Nephron (organoid): ENCODE results near the gene PLXNB3.

Experiments
- H3K27ac Mint-ChIP-seq, 3 experiments: 2 replicates each; pipeline ENCODE4 v1.8.0; 2020; ENCODE audit warnings: mixed read lengths in 3 of 3, mild to moderate bottlenecking in 2 of 3, moderate library complexity in 1 of 3
- H3K27me3 Mint-ChIP-seq: 2 replicates; pipeline ENCODE4 v1.8.0; 2021; ENCODE audit warnings: low read depth, mild to moderate bottlenecking, moderate library complexity, mixed read lengths
- H3K36me3 Mint-ChIP-seq: 2 replicates; pipeline ENCODE4 v1.8.0; 2020; ENCODE audit warnings: low read depth, mixed read lengths
- H3K4me1 Mint-ChIP-seq: 2 replicates; pipeline ENCODE4 v1.8.0; 2020; ENCODE audit warnings: mixed read lengths
- H3K4me3 Mint-ChIP-seq, 3 experiments: 2 replicates each; pipeline ENCODE4 v1.8.0; 2020; ENCODE audit warnings: mild to moderate bottlenecking in 3 of 3, mixed read lengths in 3 of 3, moderate library complexity in 2 of 3
- H3K9me3 Mint-ChIP-seq: 2 replicates; pipeline ENCODE4 v1.8.0; 2020; ENCODE audit warnings: mixed read lengths
- CTCF ChIP-seq, 3 experiments: fragments of 200-600 bp; sonication (generic); IDR thresholded peaks; one replicate each; pipeline ENCODE4 v1.5.0; 2021; ENCODE audit warnings: antibody characterized with exemption in 3 of 3; ENCODE audit not compliant: unreplicated experiment in 3 of 3

PLXNB3 gene

DNA sequence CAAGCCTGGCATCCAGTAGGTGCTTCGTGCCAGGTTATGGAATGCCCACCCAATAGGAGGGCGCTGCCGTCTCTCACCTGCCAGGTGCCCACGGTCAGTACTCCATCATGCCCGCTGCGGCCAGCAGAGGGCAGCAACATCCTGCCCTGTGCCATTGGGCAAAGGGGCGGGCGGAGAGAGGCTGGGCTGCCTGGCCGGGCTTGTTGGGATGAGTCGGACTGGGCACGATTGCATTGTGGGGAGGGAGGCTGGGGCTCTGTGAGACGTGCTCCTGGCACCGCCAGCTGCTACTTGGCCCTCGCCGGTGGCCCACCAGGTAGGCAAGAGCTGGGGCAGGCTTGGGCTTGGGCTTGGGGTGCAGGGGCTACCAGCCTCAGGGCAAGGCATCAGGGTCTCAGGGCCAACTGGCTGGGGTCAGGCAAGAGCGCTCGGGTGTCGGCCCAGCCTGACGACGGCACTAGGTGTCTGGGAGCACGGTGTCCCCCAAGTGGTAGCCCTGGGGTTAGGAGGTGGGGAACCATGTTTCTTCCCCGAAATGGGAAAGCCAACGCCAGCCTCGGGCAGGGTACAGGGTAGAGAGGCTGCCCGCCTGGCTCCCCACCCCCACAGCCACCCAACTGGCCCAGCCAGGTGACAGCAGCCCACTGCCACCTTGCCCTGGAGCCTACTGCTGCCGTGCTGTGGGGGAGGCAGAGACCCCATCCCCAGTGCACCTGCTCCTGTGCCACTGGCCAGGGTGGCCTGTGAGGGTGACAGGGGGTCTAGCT, at the start of gene PLXNB3:
Gene PLXNB3, plus strand, starts transcription at position 261 of the 767 bp plus-strand sequence. CDS start 1,287 bp downstream, outside the sequence.
- peaks cover 4% of the 10 kb centered on the region for H3K27me3 Mint-ChIP-seq
- H3K36me3 Mint-ChIP-seq = no peaks in the 10 kb centered on the region
- peaks cover 8% of the 10 kb centered on the region for H3K9me3 Mint-ChIP-seq
- H3K27ac Mint-ChIP-seq = no peak within 1 kb of the TSS
- no peak within 1 kb of the TSS for H3K4me3 Mint-ChIP-seq
- TF ChIP-seq CTCF (IDR thresholded peaks at IDR 0.05; ENCODE audit: unreplicated experiment in 3 of 3) = peak; percentile 70 to 73 (median 70)
- peaks cover 5% of the 10 kb centered on the region for H3K4me1 Mint-ChIP-seq

- Mint-ChIP-seq H3K4me3 (no peak overlapping the region), H3K27me3 (no peaks in the 10 kb centered on the region), H3K36me3 (peaks cover 50% of the 10 kb centered on the region), H3K4me1 (no peaks in the 10 kb centered on the region), H3K27ac (no peak overlapping the region), H3K9me3 (peaks cover 10% of the 10 kb centered on the region)
- no peak for TF ChIP-seq CTCF (IDR thresholded peaks at IDR 0.05; ENCODE audit: unreplicated experiment in 3 of 3)
These were observed 49.8 kb upstream of the PLXNB3 start for GRCh38 chrX:153714256-153714655.

DNA sequence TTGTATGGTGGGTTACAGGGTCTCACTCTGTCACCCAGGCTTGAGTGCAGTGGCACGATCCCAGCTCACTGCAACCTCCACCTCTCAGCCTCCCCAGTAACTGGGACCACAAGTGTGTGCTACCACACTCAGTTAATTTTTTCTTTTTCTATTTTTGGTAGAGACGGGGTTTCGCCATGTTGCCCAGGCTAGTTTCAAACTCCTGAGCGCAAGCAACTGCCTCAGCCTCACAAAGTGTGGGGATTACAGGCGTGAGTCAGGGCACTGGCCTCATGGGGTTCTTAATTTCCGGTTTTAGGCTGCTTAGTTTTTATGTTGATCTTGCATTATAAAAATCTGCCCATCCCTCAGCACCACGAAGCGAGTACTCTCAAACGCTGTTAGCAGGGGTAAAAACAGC, 46.6 kb upstream of the PLXNB3 start:
- Mint-ChIP-seq H3K4me3 (no peak overlapping the region), H3K27me3 (no peaks in the 10 kb centered on the region), H3K36me3 (peaks cover 62% of the 10 kb centered on the region), H3K27ac (no peak overlapping the region), H3K9me3 (peaks cover 12% of the 10 kb centered on the region), H3K4me1 (peaks cover 5% of the 10 kb centered on the region)
- no peak for TF ChIP-seq CTCF (IDR thresholded peaks at IDR 0.05; ENCODE audit: unreplicated experiment in 3 of 3)

DNA sequence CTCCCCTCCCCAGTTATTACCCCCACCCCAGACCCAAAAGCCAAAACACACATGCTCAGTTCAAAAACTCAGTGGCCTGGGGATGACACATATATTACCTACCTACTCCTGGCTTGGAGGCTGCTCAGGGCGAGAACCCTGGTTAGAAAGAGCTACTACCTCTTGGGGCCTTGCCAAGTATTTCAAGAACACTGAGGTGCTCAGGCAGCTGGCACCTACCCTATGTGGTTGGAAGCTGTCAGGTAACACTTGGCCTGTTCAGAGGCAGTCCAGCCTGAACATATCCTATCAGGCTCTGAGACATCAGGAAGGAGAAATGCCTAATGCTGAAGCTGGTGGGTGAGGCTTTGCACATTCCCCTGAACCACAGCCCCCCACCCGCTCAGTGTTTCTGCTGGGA, 44.8 kb upstream of the PLXNB3 start:
- H3K4me1 Mint-ChIP-seq = peaks cover 8% of the 10 kb centered on the region
- H3K36me3 Mint-ChIP-seq = peaks cover 51% of the 10 kb centered on the region
- no peak overlapping the region for H3K4me3 Mint-ChIP-seq
- TF ChIP-seq CTCF (IDR thresholded peaks at IDR 0.05; ENCODE audit: unreplicated experiment in 3 of 3) = no peak
- H3K27ac Mint-ChIP-seq = no peak overlapping the region
- H3K27me3 Mint-ChIP-seq = no peaks in the 10 kb centered on the region
- H3K9me3 Mint-ChIP-seq = peaks cover 13% of the 10 kb centered on the region

DNA sequence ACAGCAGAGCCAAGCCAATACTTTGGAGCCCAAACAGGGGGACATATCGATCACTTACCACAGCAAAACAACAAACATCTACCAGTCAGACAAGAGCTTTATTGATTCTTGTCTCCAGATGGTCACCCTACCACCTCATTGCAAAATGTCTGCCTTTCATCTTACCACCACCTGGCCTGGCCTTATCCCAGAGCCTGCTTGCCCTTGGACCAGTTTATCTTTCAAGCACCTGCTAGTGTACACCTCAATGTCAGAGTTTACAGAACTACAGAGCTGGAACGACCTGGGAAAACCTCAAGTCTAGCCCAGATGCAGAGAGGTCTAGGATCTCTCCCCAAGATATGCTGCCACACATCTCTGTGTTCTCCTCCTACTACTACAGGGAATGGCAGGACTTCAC, 44.3 kb upstream of the PLXNB3 start:
- Mint-ChIP-seq H3K4me3 (no peak overlapping the region), H3K36me3 (peaks cover 47% of the 10 kb centered on the region), H3K27me3 (no peaks in the 10 kb centered on the region), H3K9me3 (peaks cover 13% of the 10 kb centered on the region), H3K4me1 (peaks cover 8% of the 10 kb centered on the region), H3K27ac (no peak overlapping the region)
- no peak for TF ChIP-seq CTCF (IDR thresholded peaks at IDR 0.05; ENCODE audit: unreplicated experiment in 3 of 3)
